IPS-11a (cell line): ENCODE measurements around the gene SHLD2.
"Not testable (repeated sequence)": the region's sequence is repeated elsewhere in the genome, so short reads cannot be mapped to it uniquely, and the experiment has no call there.

Experiments used
- H3K4me3 ChIP-seq: one replicate; pipeline ENCODE4 v1.5.1; 2013; ENCODE audit warnings: low read depth, low read length, control low read depth

The SHLD2 gene

GRCh38 chr10:87210309-87210708 is 115.3 kb downstream of the SHLD2 start:
- H3K4me3 ChIP-seq, result not testable (repeated sequence)

- not testable (repeated sequence) for H3K4me3 ChIP-seq
Observed at GRCh38 chr10:87211848-87212247, 116.8 kb downstream of the SHLD2 start.

GRCh38 chr10:87213150-87213765 is 118.3 kb downstream of the SHLD2 start:
- not testable (repeated sequence) for H3K4me3 ChIP-seq

GRCh38 chr10:87213806-87214205 is 118.8 kb downstream of the SHLD2 start:
- H3K4me3 ChIP-seq, result not testable (repeated sequence)

- not testable (repeated sequence) for H3K4me3 ChIP-seq
Observed at GRCh38 chr10:87216120-87216519, 121.1 kb downstream of the SHLD2 start.

- H3K4me3 ChIP-seq, result not testable (repeated sequence)
Observed at GRCh38 chr10:87219370-87219769, 124.4 kb downstream of the SHLD2 start.

GRCh38 chr10:87222789-87223188 is 127.8 kb downstream of the SHLD2 start:
- not testable (repeated sequence) for H3K4me3 ChIP-seq

GRCh38 chr10:87225148-87225547 is 130.1 kb downstream of the SHLD2 start, which contains the start of gene NUTM2A:
Gene NUTM2A, plus strand, starts transcription at chr10:87225448. Its CDS starts 383 bp downstream, at chr10:87225831.
- H3K4me3 ChIP-seq, result not testable (repeated sequence)

- not testable (repeated sequence) for H3K4me3 ChIP-seq
Observed at GRCh38 chr10:87228247-87228646, 133.2 kb downstream of the SHLD2 start.

GRCh38 chr10:87229211-87229610 is 134.2 kb downstream of the SHLD2 start:
- not testable (repeated sequence) for H3K4me3 ChIP-seq

- not testable (repeated sequence) for H3K4me3 ChIP-seq
Observed at GRCh38 chr10:87234854-87235253, 139.8 kb downstream of the SHLD2 start.

GRCh38 chr10:87237244-87237643 is 142.2 kb downstream of the SHLD2 start:
- H3K4me3 ChIP-seq, result not testable (repeated sequence)

- not testable (repeated sequence) for H3K4me3 ChIP-seq
Observed at GRCh38 chr10:87239346-87239808, 144.4 kb downstream of the SHLD2 start.
